Glutamatergic neuron (in vitro differentiated cells): ENCODE data around the gene MDM2. TPM values are rescaled to one million over a fixed set of nuclear protein-coding genes. Genes with fewer than 3 reads are reported as not detected.

Source experiments
- DNase-seq: peaks from one replicate; pipeline ENCODE4 v3.0.0; 2022
- H3K27ac Mint-ChIP-seq: one replicate; pipeline ENCODE4 v1.8.0; 2020; ENCODE audit warnings: mild to moderate bottlenecking, mixed read lengths, inconsistent platforms; ENCODE audit not compliant: unreplicated experiment
- H3K27me3 Mint-ChIP-seq: one replicate; pipeline ENCODE4 v1.8.0; 2020; ENCODE audit warnings: mild to moderate bottlenecking, moderate library complexity, mixed read lengths, inconsistent platforms; ENCODE audit not compliant: unreplicated experiment
- H3K36me3 Mint-ChIP-seq: one replicate; pipeline ENCODE4 v1.8.0; 2020; ENCODE audit warnings: mild to moderate bottlenecking, mixed read lengths, inconsistent platforms; ENCODE audit not compliant: unreplicated experiment
- H3K4me1 Mint-ChIP-seq: one replicate; pipeline ENCODE4 v1.8.0; 2020; ENCODE audit warnings: mild to moderate bottlenecking, low read depth, mixed read lengths, inconsistent platforms; ENCODE audit not compliant: unreplicated experiment
- H3K4me3 Mint-ChIP-seq: one replicate; pipeline ENCODE4 v1.8.0; 2020; ENCODE audit warnings: mild to moderate bottlenecking, mixed read lengths, inconsistent platforms; ENCODE audit not compliant: unreplicated experiment
- H3K9me3 Mint-ChIP-seq: one replicate; pipeline ENCODE4 v1.8.0; 2020; ENCODE audit warnings: mild to moderate bottlenecking, moderate library complexity, mixed read lengths, inconsistent platforms; ENCODE audit not compliant: unreplicated experiment
- CTCF ChIP-seq: fragments of 200-600 bp; sonication (generic); IDR thresholded peaks from one replicate; pipeline ENCODE4 v1.5.0; 2021; ENCODE audit not compliant: partially characterized antibody, unreplicated experiment
- total RNA-seq: library from RNA; stranded (reverse); fragmentation: NEBNext Ultra II Directional; extraction: Animal tissue kit (Norgen Biotek cat#: 25700); gene quantifications from one replicate; pipeline ENCODE4 v1.2.1, GENCODE V29; 2021; ENCODE audit not compliant: unreplicated experiment

The MDM2 gene
- total RNA-seq, 1 donor from 2014 or later, result 84.9 TPM

DNA sequence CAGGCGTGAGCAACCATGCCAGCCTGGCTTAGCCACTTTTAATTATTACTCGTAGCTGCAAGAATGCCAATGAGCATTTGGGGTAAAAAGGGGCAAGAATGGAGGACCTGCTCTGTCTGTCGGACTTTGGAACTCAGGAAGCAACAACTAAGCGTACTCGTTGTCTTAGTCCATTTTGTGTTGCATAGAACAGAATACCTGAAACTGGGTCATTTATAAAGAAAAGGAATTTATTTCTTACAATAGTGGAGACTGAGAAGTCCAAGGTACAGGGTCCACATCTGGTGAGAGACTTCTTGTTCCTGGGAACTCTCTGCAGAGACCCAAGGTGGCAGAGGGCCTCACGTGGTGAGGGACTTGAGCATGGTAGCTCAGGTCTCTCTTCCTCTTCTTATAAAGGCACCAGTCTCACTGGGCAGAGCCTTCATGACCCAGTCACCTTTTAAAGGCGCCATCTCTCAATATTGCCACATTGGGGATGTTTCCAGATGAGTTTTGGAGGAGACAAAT lies 32.8 kb upstream of the MDM2 start:
- DNase-seq, result no peak
- H3K4me3 Mint-ChIP-seq, result no peak overlapping the region
- H3K9me3 Mint-ChIP-seq, result peaks cover 3% of the 10 kb centered on the region
- no peaks in the 10 kb centered on the region for H3K27me3 Mint-ChIP-seq
- no peaks in the 10 kb centered on the region for H3K36me3 Mint-ChIP-seq
- no peak overlapping the region for H3K27ac Mint-ChIP-seq
- no peaks in the 10 kb centered on the region for H3K4me1 Mint-ChIP-seq
- no peak for TF ChIP-seq CTCF

- Mint-ChIP-seq H3K4me1 (no peaks in the 10 kb centered on the region), H3K36me3 (no peaks in the 10 kb centered on the region), H3K27me3 (no peaks in the 10 kb centered on the region), H3K9me3 (peaks cover 3% of the 10 kb centered on the region), H3K4me3 (no peak overlapping the region), H3K27ac (no peak overlapping the region)
- no peak for DNase-seq
- no peak for TF ChIP-seq CTCF
Measured at GRCh38 chr12:68776976-68777610, 30.9 kb upstream of the MDM2 start.

DNA sequence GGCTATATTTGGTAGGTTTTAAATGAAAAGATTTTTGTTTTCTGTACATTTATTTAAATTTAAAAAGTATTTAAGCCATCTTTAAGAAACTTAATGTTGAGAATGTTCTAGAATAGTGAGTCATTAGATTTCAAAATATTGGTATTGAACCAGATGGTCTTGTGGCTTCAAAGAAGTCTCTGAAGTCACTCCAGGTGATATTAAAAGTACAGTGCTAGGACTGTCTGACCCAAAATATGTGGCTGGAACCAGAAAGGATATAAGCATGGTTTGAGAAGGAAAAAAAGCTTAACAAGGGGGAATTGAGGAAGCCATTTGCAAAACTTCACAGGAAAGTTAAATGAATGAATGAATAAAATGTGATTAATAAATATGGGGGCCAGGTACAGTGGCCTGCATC lies 28.7 kb upstream of the MDM2 start:
- Mint-ChIP-seq H3K27ac (no peak overlapping the region), H3K9me3 (peaks cover 3% of the 10 kb centered on the region), H3K27me3 (peaks cover 2% of the 10 kb centered on the region), H3K36me3 (no peaks in the 10 kb centered on the region), H3K4me3 (no peak overlapping the region), H3K4me1 (peaks cover 2% of the 10 kb centered on the region)
- no peak for TF ChIP-seq CTCF
- no peak for DNase-seq

- no peak overlapping the region for H3K4me3 Mint-ChIP-seq
- H3K27ac Mint-ChIP-seq, result no peak overlapping the region
- peaks cover 3% of the 10 kb centered on the region for H3K9me3 Mint-ChIP-seq
- peaks cover 2% of the 10 kb centered on the region for H3K27me3 Mint-ChIP-seq
- DNase-seq, result no peak
- peaks cover 2% of the 10 kb centered on the region for H3K4me1 Mint-ChIP-seq
- no peak for TF ChIP-seq CTCF
- no peaks in the 10 kb centered on the region for H3K36me3 Mint-ChIP-seq
Measured at GRCh38 chr12:68780731-68781130, 27.2 kb upstream of the MDM2 start.

DNA sequence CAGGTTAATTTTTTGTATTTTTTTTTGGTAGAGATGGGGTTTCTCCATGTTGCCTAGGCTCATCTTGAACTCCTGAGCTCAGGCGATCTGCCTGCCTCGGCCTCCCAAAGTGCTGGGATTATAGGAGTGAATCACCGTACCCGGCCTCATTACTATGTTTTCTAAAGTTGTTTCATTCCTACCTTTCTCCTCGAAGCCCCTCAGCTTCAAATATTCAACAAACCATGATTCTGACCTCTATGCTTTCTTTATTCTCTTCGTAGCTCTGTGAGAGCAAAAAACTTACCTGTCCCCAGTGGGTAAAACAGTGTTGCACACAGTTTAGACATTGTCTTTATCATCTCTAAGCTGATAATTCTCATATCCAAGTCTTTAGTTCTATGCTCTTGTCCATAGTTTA lies 26.2 kb upstream of the MDM2 start:
- no peak for TF ChIP-seq CTCF
- Mint-ChIP-seq H3K36me3 (no peaks in the 10 kb centered on the region), H3K4me3 (no peak overlapping the region), H3K27me3 (peaks cover 2% of the 10 kb centered on the region), H3K27ac (no peak overlapping the region), H3K4me1 (peaks cover 2% of the 10 kb centered on the region), H3K9me3 (peaks cover 3% of the 10 kb centered on the region)
- no peak for DNase-seq
